ENCODE data around the gene TTC33.

- TF ChIP-seq ZNF274 (IDR thresholded peaks at IDR 0.05; ENCODE audit: low read depth, low read length), result no peak
- no peak for TF ChIP-seq YY1 (IDR thresholded peaks at IDR 0.05; ENCODE audit: insufficient read depth, insufficient read length)
- TF ChIP-seq SUZ12 (IDR thresholded peaks at IDR 0.05; ENCODE audit: extremely low read depth, insufficient read depth, insufficient read length), result no peak
Observed at GRCh38 chr5:40491644-40492043, 264.1 kb downstream of the TTC33 start.

Measured in NT2/D1 (cell line).